SK-N-MC (cell line): ENCODE data around the gene RPS6KA3.

Experiments used
- EZH2 ChIP-seq: fragments of 200-600 bp; sonication (generic); IDR thresholded peaks from one replicate; pipeline ENCODE4 v1.6.1; 2017; ENCODE audit warnings: antibody characterized with exemption
- POLR2AphosphoS5 ChIP-seq: IDR thresholded peaks from 2 replicates; pipeline ENCODE4 v1.6.1; 2012; ENCODE audit warnings: mild to moderate bottlenecking, low read depth, low read length, borderline replicate concordance

DNA sequence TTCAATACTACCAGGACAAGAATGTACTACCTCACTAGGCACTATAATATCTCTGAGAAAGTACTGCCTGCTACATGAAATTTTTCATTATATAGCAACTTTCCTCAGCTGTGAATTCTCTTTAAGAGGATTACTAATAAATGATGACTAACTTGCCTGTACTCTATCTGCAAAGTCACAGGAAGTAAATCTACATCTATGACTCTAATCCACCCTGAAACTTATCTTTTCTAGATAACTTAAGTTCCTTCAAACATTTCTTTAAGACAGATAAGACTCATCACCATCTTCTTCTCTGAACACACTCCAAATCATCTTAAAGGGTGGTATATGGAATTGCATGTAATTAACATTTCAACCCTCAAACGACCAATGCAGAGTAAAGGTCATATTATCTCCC lies 28.8 kb downstream of the RPS6KA3 start:
- TF ChIP-seq EZH2 (no peak), POLR2AphosphoS5 (no peak)
